H1 (cell line): ENCODE results near the gene LAMC3. TPM values are rescaled to one million over a fixed set of nuclear protein-coding genes. Genes with fewer than 3 reads are reported as not detected.

Experiments used
- CTCF ChIA-PET: fragments of 300-600 bp; sonication (Branson Sonifier 250); formaldehyde crosslinking; loops from one replicate; lab custom pipeline; 2021; ENCODE audit not compliant: partially characterized antibody; lab: Charles Lee
- POLR2A ChIA-PET: fragments of 300-600 bp; sonication (Branson Sonifier 250); formaldehyde crosslinking; loops from one replicate; lab custom pipeline; 2021; ENCODE audit warnings: inconsistent platforms; ENCODE audit not compliant: partially characterized antibody; lab: Charles Lee
- DNase-seq, 2 experiments: peaks; one replicate each; pipeline versions ENCODE4 v3.0.0 to v3.0.0-alpha.2; 2010 to 2022; ENCODE audit warnings: low spot score in 2 of 2, low read depth in 1 of 2, mixed read lengths in 1 of 2
- FAIRE-seq: peaks from 2 replicates; lab custom pipeline; 2011; peaks lifted over from hg19 to GRCh38; lab: Jason Lieb, UNC
- H2AFZ ChIP-seq: 2 replicates; pipeline ENCODE4 v1.8.1; 2012; ENCODE audit warnings: low read length, inconsistent platforms
- H2AK5ac ChIP-seq: 2 replicates; pipeline ENCODE4 v1.6.1; 2013; ENCODE audit warnings: low read depth, low read length
- H2BK120ac ChIP-seq: replicated peaks from 2 replicates; pipeline ENCODE3; 2013; ENCODE audit warnings: low read depth, low read length, inconsistent platforms
- H2BK12ac ChIP-seq: 2 replicates; pipeline ENCODE4 v1.6.1; 2013; ENCODE audit warnings: low read depth, low read length
- H2BK15ac ChIP-seq: 2 replicates; pipeline ENCODE4 v1.6.1; 2013; ENCODE audit warnings: low read length
- H2BK20ac ChIP-seq: 2 replicates; pipeline ENCODE4 v1.6.1; 2013; ENCODE audit warnings: low read length
- H2BK5ac ChIP-seq: 2 replicates; pipeline ENCODE4 v1.6.1; 2013; ENCODE audit warnings: low read depth, low read length
- H3K14ac ChIP-seq: 2 replicates; pipeline ENCODE4 v1.6.1; 2013; ENCODE audit warnings: inconsistent platforms; ENCODE audit not compliant: insufficient read length
- H3K18ac ChIP-seq: 2 replicates; pipeline ENCODE4 v1.6.1; 2013; ENCODE audit warnings: low read length; ENCODE audit errors: extremely low read depth
- H3K23ac ChIP-seq: 2 replicates; pipeline ENCODE4 v1.6.1; 2013; ENCODE audit warnings: inconsistent platforms; ENCODE audit not compliant: insufficient read length
- H3K23me2 ChIP-seq: 2 replicates; pipeline ENCODE4 v1.6.1; 2013; ENCODE audit warnings: low read depth, low read length
- H3K27ac ChIP-seq: 2 replicates; pipeline ENCODE4 v1.6.1; 2011; ENCODE audit warnings: low read depth, low read length, inconsistent platforms
- H3K27me3 ChIP-seq, 4 experiments: replicated peaks in 1 of 4; 1 replicate in 1 of 4; 2 replicates in 3 of 4; pipeline versions ENCODE4 v1.6.1 to v1.8.1; 2011 to 2013; ENCODE audit warnings: low read length in 3 of 4, mild to moderate bottlenecking in 3 of 4, inconsistent platforms in 2 of 4, mixed read lengths in 2 of 4, moderate library complexity in 1 of 4; ENCODE audit not compliant: control insufficient read depth in 3 of 4, insufficient read depth in 3 of 4; ENCODE audit errors: extremely low read depth in 1 of 4
- H3K36me3 ChIP-seq, 4 experiments: 2 replicates each; pipeline versions ENCODE4 v1.6.1 to v1.8.1; 2011 to 2013; ENCODE audit warnings: mild to moderate bottlenecking in 4 of 4, low read length in 3 of 4, moderate library complexity in 2 of 4, control low read depth in 1 of 4, inconsistent platforms in 1 of 4; ENCODE audit not compliant: insufficient read depth in 4 of 4, control insufficient read depth in 2 of 4
- H3K4ac ChIP-seq: replicated peaks from 2 replicates; pipeline ENCODE3; 2013; ENCODE audit warnings: low read length, low read depth, mixed read lengths, inconsistent platforms; ENCODE audit not compliant: insufficient read length
- H3K4me1 ChIP-seq, 4 experiments: replicated peaks in 1 of 4; 1 replicate in 1 of 4; 2 replicates in 3 of 4; pipeline versions ENCODE4 v1.6.1 to v1.8.1; 2011 to 2013; ENCODE audit warnings: low read length in 3 of 4, inconsistent platforms in 2 of 4, mixed read lengths in 1 of 4; ENCODE audit not compliant: insufficient read depth in 4 of 4, control insufficient read depth in 3 of 4
- H3K4me2 ChIP-seq, 2 experiments: 2 replicates each; pipeline versions ENCODE4 v1.6.1 to v1.8.1; 2011 to 2013; ENCODE audit warnings: low read depth in 2 of 2, low read length in 2 of 2, control low read depth in 1 of 2, inconsistent platforms in 1 of 2, mild to moderate bottlenecking in 1 of 2; ENCODE audit not compliant: insufficient read depth in 1 of 2
- H3K4me3 ChIP-seq, 4 experiments: fragments of 200-600, 300-600 bp in 1 of 4; sonication (generic), shearing (Covaris generic), sonication (Bioruptor Twin) in 1 of 4; 2 replicates each; pipeline versions ENCODE4 v1.5.1 to v1.8.1; 2011 to 2016; ENCODE audit warnings: low read length in 4 of 4, low read depth in 3 of 4, control low read depth in 2 of 4, inconsistent platforms in 2 of 4, mild to moderate bottlenecking in 2 of 4, mixed read lengths in 1 of 4, moderate library complexity in 1 of 4; ENCODE audit not compliant: insufficient read depth in 2 of 4; ENCODE audit errors: extremely low read depth in 1 of 4
- H3K56ac ChIP-seq: replicated peaks from 2 replicates; pipeline ENCODE3; 2013; ENCODE audit warnings: low read depth, mild to moderate bottlenecking, mixed read lengths, low read length, inconsistent platforms; ENCODE audit not compliant: insufficient read length
- H3K79me1 ChIP-seq: 2 replicates; pipeline ENCODE4 v1.6.1; 2013; ENCODE audit warnings: low read depth, low read length, control low read depth
- H3K79me2 ChIP-seq, 2 experiments: 2 replicates each; pipeline versions ENCODE4 v1.6.1 to v1.8.1; 2012 to 2013; ENCODE audit warnings: low read length in 2 of 2, mild to moderate bottlenecking in 2 of 2, inconsistent platforms in 1 of 2; ENCODE audit not compliant: insufficient read depth in 2 of 2, control insufficient read depth in 1 of 2
- H3K9ac ChIP-seq, 4 experiments: replicated peaks in 1 of 4; 1 replicate in 1 of 4; 2 replicates in 3 of 4; pipeline versions ENCODE4 v1.6.1 to v1.8.1; 2011 to 2013; ENCODE audit warnings: low read depth in 3 of 4, low read length in 3 of 4, control low read depth in 2 of 4, mild to moderate bottlenecking in 2 of 4, moderate library complexity in 2 of 4, inconsistent platforms in 1 of 4; ENCODE audit errors: extremely low read depth in 1 of 4
- H3K9me3 ChIP-seq, 2 experiments: 2 replicates each; pipeline versions ENCODE4 v1.6.1 to v1.8.1; 2012 to 2013; ENCODE audit warnings: mild to moderate bottlenecking in 2 of 2, moderate library complexity in 2 of 2, control low read depth in 1 of 2, inconsistent platforms in 1 of 2, low read depth in 1 of 2, low read length in 1 of 2, mixed read lengths in 1 of 2; ENCODE audit not compliant: insufficient read depth in 2 of 2
- H4K20me1 ChIP-seq, 2 experiments: replicated peaks in 1 of 2; 2 replicates each; pipeline versions ENCODE3 to v1.8.1; 2011 to 2013; ENCODE audit warnings: inconsistent platforms in 2 of 2, low read length in 2 of 2, mild to moderate bottlenecking in 1 of 2; ENCODE audit not compliant: insufficient read depth in 2 of 2, control insufficient read depth in 1 of 2
- H4K5ac ChIP-seq: 2 replicates; pipeline ENCODE4 v1.6.1; 2013; ENCODE audit warnings: low read length, low read depth, mixed read lengths, inconsistent platforms; ENCODE audit not compliant: insufficient read length
- H4K8ac ChIP-seq: 2 replicates; pipeline ENCODE4 v1.8.0; 2013; ENCODE audit warnings: mild to moderate bottlenecking, moderate library complexity, low read length, inconsistent platforms; ENCODE audit not compliant: insufficient read depth; ENCODE audit errors: extremely low read depth
- H4K91ac ChIP-seq: replicated peaks from 2 replicates; pipeline ENCODE3; 2013; ENCODE audit warnings: low read length, mixed read lengths, inconsistent platforms; ENCODE audit not compliant: insufficient read length
- ATF3 ChIP-seq: IDR thresholded peaks from 2 replicates; pipeline ENCODE4 v1.6.1; 2011; ENCODE audit warnings: low read depth, mild to moderate bottlenecking, low read length; ENCODE audit not compliant: insufficient read depth
- BACH1 ChIP-seq: IDR thresholded peaks from 2 replicates; pipeline ENCODE4 v1.6.1; 2012; ENCODE audit warnings: low read length, improper control_type of control experiment
- CTCF ChIP-seq, 3 experiments: IDR thresholded peaks; 1 replicate in 2 of 3; 2 replicates in 1 of 3; pipeline versions ENCODE4 v1.5.1 to v1.6.1; 2011; ENCODE audit warnings: low read length in 3 of 3, mild to moderate bottlenecking in 3 of 3, inconsistent platforms in 2 of 3, low read depth in 1 of 3, moderate library complexity in 1 of 3; ENCODE audit not compliant: insufficient read depth in 1 of 3; ENCODE audit errors: control extremely low read depth in 1 of 3
- EZH2 ChIP-seq: fragments of 200-600 bp; sonication (generic); IDR thresholded peaks from 2 replicates; pipeline ENCODE4 v1.7.1; 2012; ENCODE audit warnings: low read depth, mild to moderate bottlenecking, moderate library complexity, low read length, inconsistent platforms; ENCODE audit not compliant: severe bottlenecking
- JUN ChIP-seq: IDR thresholded peaks from 2 replicates; pipeline ENCODE4 v1.6.1; 2011; ENCODE audit warnings: low read depth, mild to moderate bottlenecking, improper control_type of control experiment, low read length
- KDM4A ChIP-seq: IDR thresholded peaks from one replicate; pipeline ENCODE4 v1.7.1; 2012; ENCODE audit warnings: low read depth, mild to moderate bottlenecking, moderate library complexity, low read length, inconsistent platforms; ENCODE audit not compliant: severe bottlenecking
- KDM5A ChIP-seq: fragments of 200-600 bp; IDR thresholded peaks from 2 replicates; pipeline ENCODE4 v1.7.1; 2012; ENCODE audit warnings: mild to moderate bottlenecking, low read length, inconsistent platforms, mixed read lengths
- SIRT6 ChIP-seq: IDR thresholded peaks from one replicate; pipeline ENCODE4 v1.7.1; 2012; ENCODE audit warnings: low read length, inconsistent platforms
- TBP ChIP-seq: IDR thresholded peaks from 2 replicates; pipeline ENCODE4 v1.6.1; 2011; ENCODE audit warnings: low read depth, low read length, improper control_type of control experiment
- TCF12 ChIP-seq: IDR thresholded peaks from 2 replicates; pipeline ENCODE4 v1.6.1; 2011; ENCODE audit warnings: low read depth, mild to moderate bottlenecking, low read length
- WGBS, 2 experiments: shearing (Covaris generic) in 1 of 2; methylation state at CpG; one replicate each; pipeline versions ENCODE4 v1.1.6 to v1.1.7; 2013 to 2015; ENCODE audit warnings: low lambda C conversion rate in 2 of 2, mixed read lengths in 2 of 2, inconsistent platforms in 1 of 2, low coverage in 1 of 2, missing lambda C conversion rate in 1 of 2; ENCODE audit not compliant: insufficient replicate concordance in 2 of 2, insufficient coverage in 1 of 2, insufficient read length in 1 of 2; ENCODE audit errors: extremely low coverage in 1 of 2, missing lambda C conversion rate in 1 of 2; 5-methylcytosine and 5-hydroxymethylcytosine counted together
- polyA plus RNA-seq, 7 experiments: library from polyadenylated mRNA; depleted of rRNA in 3 of 7; stranded (reverse) in 5 of 7; unstranded in 2 of 7; fragments of >200 nt in 5 of 7; fragments of 200-250 nt in 2 of 7; gene quantifications; 1 replicate in 5 of 7; 2 replicates in 1 of 7; 4 replicates in 1 of 7; pipeline versions ENCODE4 v1.2.1 to v1.2.3, GENCODE V29; 2011 to 2013; ENCODE audit warnings: missing spikeins in 2 of 7, mixed read lengths in 2 of 7
- total RNA-seq: library from RNA; stranded (reverse); fragmentation: NEBNext Ultra II Directional; extraction: Animal tissue kit (Norgen Biotek cat#: 25700); gene quantifications from 2 replicates; pipeline ENCODE4 v1.2.1, GENCODE V29; 2021

The LAMC3 gene
- total and polyA plus RNA-seq, 2 of the 8 experiments (the other 6 are each of a cell fraction or from before 2014, with no cell fraction given) = 9.3 to 12.3 TPM

GRCh38 chr9:131006601-131007000, 2.4 kb upstream of the LAMC3 start:
- H2BK20ac ChIP-seq = no peak overlapping the region
- no peak overlapping the region for H2BK5ac ChIP-seq
- no peak overlapping the region for H2AFZ ChIP-seq
- FAIRE-seq (no peak), DNase-seq (no peak)
- H4K5ac ChIP-seq = no peak overlapping the region
- no peak overlapping the region for H3K4me2 ChIP-seq
- H3K4me3 ChIP-seq = no peak overlapping the region
- H3K27ac ChIP-seq = no peak overlapping the region
- no peak overlapping the region for H3K23ac ChIP-seq
- H3K27me3 ChIP-seq = peaks cover 0 to 10% (median 7%) of the 10 kb centered on the region in 4 experiments; a peak in 5 of 7 replicates
- H2BK120ac ChIP-seq = no peak overlapping the region
- no peaks in the 10 kb centered on the region for H3K79me2 ChIP-seq
- H3K9me3 ChIP-seq = no peaks in the 10 kb centered on the region
- H3K18ac ChIP-seq = no peak overlapping the region
- no peak overlapping the region for H3K14ac ChIP-seq
- H3K56ac ChIP-seq = no peak overlapping the region
- H2AK5ac ChIP-seq = no peak overlapping the region
- no peak overlapping the region for H3K9ac ChIP-seq
- 0 out of 2 replicates have a peak, but pooled peaks cover 2% of the 10 kb centered on the region for H3K79me1 ChIP-seq
- no peaks in the 10 kb centered on the region for H4K20me1 ChIP-seq
- H3K23me2 ChIP-seq = peaks cover 6% of the 10 kb centered on the region; the same call in 1 of the 2 replicates
- no peak overlapping the region for H4K8ac ChIP-seq
- H3K4ac ChIP-seq = no peak overlapping the region
- 89% methylated on average over 4 of the region's 4 CpGs; no CpG with 5 or more reads in 1 of the 2 experiments for WGBS, 2 experiments
- ChIA-PET CTCF (interaction anchor here (1.0 to 17.5 kb wide), 4 partner anchors 8 to 41 kb away, joined by 3 to 156 read pairs (median 14); no protein-coding TSS in a partner anchor), POLR2A (interaction anchor here (1.1 kb wide), 1 partner anchor 40 kb away, joined by 3 read pairs; no protein-coding TSS in a partner anchor)
- H2BK15ac ChIP-seq = no peak overlapping the region
- no peak overlapping the region for H4K91ac ChIP-seq
- H2BK12ac ChIP-seq = no peak overlapping the region
- H3K36me3 ChIP-seq = no peaks in the 10 kb centered on the region
- peaks cover 0 to 12% (median 2%) of the 10 kb centered on the region in 4 experiments; a peak in 5 of 7 replicates for H3K4me1 ChIP-seq
- TF ChIP-seq TCF12 (no peak), KDM4A (no peak), EZH2 (no peak), BACH1 (no peak), JUN (no peak), SIRT6 (no peak), KDM5A (no peak), CTCF (IDR thresholded peaks at IDR 0.05; ENCODE audit: control extremely low read depth in 1 of 3, insufficient read depth in 1 of 3, low read depth in 1 of 3, low read length in 3 of 3) (no peak), TBP (no peak), ATF3 (no peak)
